Measurements from ENCODE around the gene BAIAP2.

- TF ChIP-seq EGR1 (IDR thresholded peaks at IDR 0.05) (no peak), REST (IDR thresholded peaks at IDR 0.05; ENCODE audit: low read depth) (no peak), CREB1 (IDR thresholded peaks at IDR 0.05; ENCODE audit: low read depth) (no peak), EP300 (IDR thresholded peaks at IDR 0.05; ENCODE audit: borderline replicate concordance) (no peak), YY1 (IDR thresholded peaks at IDR 0.05; ENCODE audit: low read depth) (no peak)
Measured at GRCh38 chr17:80986046-80986445, 48.9 kb upstream of the BAIAP2 start.

Measured in Ishikawa (cell line).